ENCODE measurements around the gene NBPF11. TPM values are rescaled to one million over a fixed set of nuclear protein-coding genes. Genes with fewer than 3 reads are reported as not detected.
"Not testable (repeated sequence)": the region's sequence is repeated elsewhere in the genome, so short reads cannot be mapped to it uniquely, and the experiment has no call there.

NBPF11 gene
- total RNA-seq, 1 experiment from 2014 or later = 14.1 TPM

- intact Hi-C loops (cut with micrococcal nuclease; ENCODE audit: unreplicated experiment) = no loop called here
- no peak for DNase-seq (ENCODE audit: low spot score)
- Histone ChIP-seq H3K4me3 (ENCODE audit: low read depth, low read length, poor library complexity, severe bottlenecking) (no peak overlapping the region), H3K36me3 (ENCODE audit: insufficient read depth, low read length, poor library complexity, severe bottlenecking) (no peaks in the 10 kb centered on the region), H3K27me3 (replicated peaks; ENCODE audit: insufficient read depth, low read depth, low read length, poor library complexity) (no peaks in the 10 kb centered on the region), H3K27ac (ENCODE audit: low read depth, low read length, poor library complexity, severe bottlenecking) (no peak overlapping the region), H3K9me3 (ENCODE audit: low read depth, low read length, poor library complexity, severe bottlenecking) (no peaks in the 10 kb centered on the region), H3K4me1 (ENCODE audit: insufficient read depth, low read length, poor library complexity, severe bottlenecking) (no peaks in the 10 kb centered on the region)
- ChIA-PET CTCF (no interaction called here), POLR2A (ENCODE audit: low non-redundant PET) (no interaction called here)
- TF ChIP-seq, protein P1, sequence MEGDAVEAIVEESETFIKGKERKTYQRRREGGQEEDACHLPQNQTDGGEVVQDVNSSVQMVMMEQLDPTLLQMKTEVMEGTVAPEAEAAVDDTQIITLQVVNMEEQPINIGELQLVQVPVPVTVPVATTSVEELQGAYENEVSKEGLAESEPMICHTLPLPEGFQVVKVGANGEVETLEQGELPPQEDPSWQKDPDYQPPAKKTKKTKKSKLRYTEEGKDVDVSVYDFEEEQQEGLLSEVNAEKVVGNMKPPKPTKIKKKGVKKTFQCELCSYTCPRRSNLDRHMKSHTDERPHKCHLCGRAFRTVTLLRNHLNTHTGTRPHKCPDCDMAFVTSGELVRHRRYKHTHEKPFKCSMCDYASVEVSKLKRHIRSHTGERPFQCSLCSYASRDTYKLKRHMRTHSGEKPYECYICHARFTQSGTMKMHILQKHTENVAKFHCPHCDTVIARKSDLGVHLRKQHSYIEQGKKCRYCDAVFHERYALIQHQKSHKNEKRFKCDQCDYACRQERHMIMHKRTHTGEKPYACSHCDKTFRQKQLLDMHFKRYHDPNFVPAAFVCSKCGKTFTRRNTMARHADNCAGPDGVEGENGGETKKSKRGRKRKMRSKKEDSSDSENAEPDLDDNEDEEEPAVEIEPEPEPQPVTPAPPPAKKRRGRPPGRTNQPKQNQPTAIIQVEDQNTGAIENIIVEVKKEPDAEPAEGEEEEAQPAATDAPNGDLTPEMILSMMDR (conservative IDR thresholded peaks at IDR 0.05; ENCODE audit: low read depth, low read length) = no peak
- TF ChIP-seq EZH2 (IDR thresholded peaks at IDR 0.05; ENCODE audit: borderline replicate concordance, low read depth, low read length, poor library complexity, severe bottlenecking) = no peak
- no TSS peak for BruUV-seq (replicated peaks)
Measured at GRCh38 chr1:148160343-148161052, 8.4 kb upstream of the NBPF11 start.

- TF ChIP-seq, protein P1 (conservative IDR thresholded peaks at IDR 0.05; ENCODE audit: low read depth, low read length) = no peak
- no peak for TF ChIP-seq EZH2 (IDR thresholded peaks at IDR 0.05; ENCODE audit: borderline replicate concordance, low read depth, low read length, poor library complexity, severe bottlenecking)
- ChIA-PET POLR2A (ENCODE audit: low non-redundant PET) (no interaction called here), CTCF (no interaction called here)
- no TSS peak for BruUV-seq (replicated peaks)
- Histone ChIP-seq H3K27ac (ENCODE audit: low read depth, low read length, poor library complexity, severe bottlenecking) (no peak overlapping the region), H3K4me1 (ENCODE audit: insufficient read depth, low read length, poor library complexity, severe bottlenecking) (no peaks in the 10 kb centered on the region), H3K27me3 (replicated peaks; ENCODE audit: insufficient read depth, low read depth, low read length, poor library complexity) (no peaks in the 10 kb centered on the region), H3K9me3 (ENCODE audit: low read depth, low read length, poor library complexity, severe bottlenecking) (no peaks in the 10 kb centered on the region), H3K4me3 (ENCODE audit: low read depth, low read length, poor library complexity, severe bottlenecking) (no peak overlapping the region), H3K36me3 (ENCODE audit: insufficient read depth, low read length, poor library complexity, severe bottlenecking) (no peaks in the 10 kb centered on the region)
- DNase-seq (ENCODE audit: low spot score) = no peak
- intact Hi-C loops (cut with micrococcal nuclease; ENCODE audit: unreplicated experiment) = no loop called here
Measured at GRCh38 chr1:148160048-148160342, 7.9 kb upstream of the NBPF11 start.

DNA sequence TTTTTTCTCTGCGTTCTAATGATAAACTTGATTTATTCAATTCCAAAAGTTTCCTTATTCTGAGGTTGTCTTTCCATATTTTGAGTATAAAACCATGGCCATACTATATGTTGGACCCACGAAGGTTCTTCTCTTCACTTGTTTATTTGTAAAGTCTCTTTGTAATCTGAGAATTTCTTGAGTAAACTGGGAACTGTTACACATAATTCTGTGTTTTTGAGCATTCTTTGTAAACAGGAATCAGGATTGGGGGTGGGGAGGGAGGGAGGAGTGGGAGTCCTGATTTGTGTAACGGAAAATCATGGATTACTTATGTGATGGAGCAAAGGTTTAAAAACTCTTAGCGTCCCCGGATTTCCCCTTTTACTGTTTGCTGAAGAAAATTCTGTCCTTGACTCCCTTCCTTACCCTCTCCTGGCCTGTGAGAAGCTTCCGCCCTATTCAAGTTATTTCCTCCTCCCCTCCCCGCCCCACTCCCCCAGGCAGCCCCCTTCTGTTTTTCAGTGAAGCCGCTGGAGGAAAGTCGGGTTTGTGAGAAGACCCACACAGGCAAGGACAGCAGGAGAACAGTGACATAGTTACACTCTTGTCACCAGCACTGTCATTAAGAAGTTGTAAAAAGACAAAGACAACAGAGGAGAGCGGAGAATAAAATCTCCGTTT lies 6.4 kb upstream of the NBPF11 start:
- H3K9me3 ChIP-seq (ENCODE audit: low read depth, low read length, poor library complexity, severe bottlenecking) = no peaks in the 10 kb centered on the region
- no peak for TF ChIP-seq EZH2 (IDR thresholded peaks at IDR 0.05; ENCODE audit: borderline replicate concordance, low read depth, low read length, poor library complexity, severe bottlenecking)
- TF ChIP-seq, protein P1 (conservative IDR thresholded peaks at IDR 0.05; ENCODE audit: low read depth, low read length) = no peak
- no peak overlapping the region for H3K27ac ChIP-seq (ENCODE audit: low read depth, low read length, poor library complexity, severe bottlenecking)
- ChIA-PET CTCF (no interaction called here), POLR2A (ENCODE audit: low non-redundant PET) (no interaction called here)
- no peaks in the 10 kb centered on the region for H3K27me3 ChIP-seq (replicated peaks; ENCODE audit: insufficient read depth, low read depth, low read length, poor library complexity)
- no peaks in the 10 kb centered on the region for H3K36me3 ChIP-seq (ENCODE audit: insufficient read depth, low read length, poor library complexity, severe bottlenecking)
- DNase-seq (ENCODE audit: low spot score) = no peak
- no TSS peak for BruUV-seq (replicated peaks)
- no peaks in the 10 kb centered on the region for H3K4me1 ChIP-seq (ENCODE audit: insufficient read depth, low read length, poor library complexity, severe bottlenecking)
- no peak overlapping the region for H3K4me3 ChIP-seq (ENCODE audit: low read depth, low read length, poor library complexity, severe bottlenecking)
- intact Hi-C loops (cut with micrococcal nuclease; ENCODE audit: unreplicated experiment) = no loop called here

GRCh38 chr1:148157803-148158202 lies 5.7 kb upstream of the NBPF11 start:
- CTCF ChIA-PET; H3K27ac ChIP-seq (ENCODE audit: low read depth, low read length, poor library complexity, severe bottlenecking); H3K4me1 ChIP-seq (ENCODE audit: insufficient read depth, low read length, poor library complexity, severe bottlenecking); H3K4me3 ChIP-seq (ENCODE audit: low read depth, low read length, poor library complexity, severe bottlenecking); BruUV-seq (replicated peaks); H3K27me3 ChIP-seq (replicated peaks; ENCODE audit: insufficient read depth, low read depth, low read length, poor library complexity); POLR2A ChIA-PET (ENCODE audit: low non-redundant PET); intact Hi-C loops (cut with micrococcal nuclease; ENCODE audit: unreplicated experiment); H3K36me3 ChIP-seq (ENCODE audit: insufficient read depth, low read length, poor library complexity, severe bottlenecking); DNase-seq (ENCODE audit: low spot score); H3K9me3 ChIP-seq (ENCODE audit: low read depth, low read length, poor library complexity, severe bottlenecking): not testable (repeated sequence)

DNA sequence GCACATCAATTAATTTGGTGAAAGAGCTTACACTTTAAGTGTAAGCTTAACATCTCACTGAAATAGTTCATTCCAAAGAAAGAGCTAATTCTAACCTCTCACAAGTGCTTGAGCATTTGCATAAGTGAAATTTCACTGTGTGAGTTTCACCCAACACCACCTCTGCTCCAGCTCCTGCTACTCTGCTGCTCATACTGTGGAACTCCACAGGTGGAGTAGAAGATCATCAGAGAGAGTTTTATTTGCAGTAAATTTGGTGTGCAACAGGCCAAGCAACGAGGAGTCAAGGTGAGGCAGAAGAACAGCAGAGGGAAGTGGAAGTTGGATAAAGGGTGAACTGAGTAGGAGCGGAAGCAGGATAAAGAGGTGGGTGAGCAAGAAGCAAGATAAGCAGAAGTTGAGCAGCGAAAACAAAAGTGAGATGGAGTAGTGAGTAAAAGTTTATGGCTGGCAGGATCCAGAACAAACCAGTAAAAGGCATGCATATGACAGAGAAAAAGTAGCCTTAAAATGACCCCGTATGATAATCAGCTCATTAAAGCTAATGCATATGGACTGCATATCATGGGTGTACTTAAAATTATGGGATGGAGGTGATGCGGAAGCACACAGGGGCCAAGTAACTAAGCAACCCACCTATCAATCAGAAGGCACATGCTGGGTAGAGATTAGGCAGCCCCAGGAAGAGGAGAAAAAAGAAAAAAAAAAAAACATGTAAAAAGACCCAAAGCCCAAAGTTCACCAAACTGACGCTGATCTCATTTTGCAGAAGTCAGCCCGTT lies 3.6 kb upstream of the NBPF11 start:
- H3K4me1 ChIP-seq (ENCODE audit: insufficient read depth, low read length, poor library complexity, severe bottlenecking); H3K27me3 ChIP-seq (replicated peaks; ENCODE audit: insufficient read depth, low read depth, low read length, poor library complexity); CTCF ChIA-PET; H3K4me3 ChIP-seq (ENCODE audit: low read depth, low read length, poor library complexity, severe bottlenecking); H3K36me3 ChIP-seq (ENCODE audit: insufficient read depth, low read length, poor library complexity, severe bottlenecking); H3K27ac ChIP-seq (ENCODE audit: low read depth, low read length, poor library complexity, severe bottlenecking); POLR2A ChIA-PET (ENCODE audit: low non-redundant PET); H3K9me3 ChIP-seq (ENCODE audit: low read depth, low read length, poor library complexity, severe bottlenecking); BruUV-seq (replicated peaks); intact Hi-C loops (cut with micrococcal nuclease; ENCODE audit: unreplicated experiment); DNase-seq (ENCODE audit: low spot score): not testable (repeated sequence)
